HG02970 (cell line): Measurements from ENCODE around the gene KDM8.
"Not testable (repeated sequence)": the region's sequence is repeated elsewhere in the genome, so short reads cannot be mapped to it uniquely, and the experiment has no call there.

Source experiments
- ATAC-seq: cut with Tn5 transposase; IDR thresholded peaks from one replicate; pipeline ENCODE4 v1.9.1; 2021; ENCODE audit warnings: mild to moderate bottlenecking, moderate library complexity, moderate number of reproducible peaks; ENCODE audit not compliant: unreplicated experiment, low FRiP score

The KDM8 gene

GRCh38 chr16:27190316-27190871, 12.9 kb upstream of the KDM8 start:
- no peak for ATAC-seq

DNA sequence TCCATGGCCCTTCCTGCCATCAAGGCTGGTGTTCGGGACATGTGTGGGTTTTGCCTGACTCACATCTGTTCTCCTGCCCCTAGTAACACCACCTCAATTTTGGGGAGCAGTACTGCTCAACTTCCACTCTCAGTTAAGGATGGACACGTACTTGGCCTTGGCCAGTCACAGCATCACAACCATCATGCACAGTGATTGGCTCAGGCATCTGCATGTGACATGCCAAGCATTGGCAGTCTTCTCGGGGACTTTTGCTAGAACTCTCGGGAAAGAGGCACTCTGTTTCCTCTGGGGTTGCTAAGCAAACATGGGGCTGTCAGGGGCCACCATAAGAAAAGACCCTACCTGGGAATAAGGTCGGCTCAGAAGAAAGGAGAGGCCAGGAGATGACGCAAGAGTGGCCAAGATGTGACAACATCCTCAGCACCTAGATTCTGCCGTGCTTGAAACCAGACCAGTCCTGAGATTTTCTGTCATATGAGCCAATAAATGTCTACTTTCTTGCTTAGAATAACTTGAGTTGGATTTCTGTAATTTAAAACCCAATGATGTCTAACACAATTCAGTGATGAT, 11.9 kb upstream of the KDM8 start:
- no peak for ATAC-seq

- ATAC-seq = no peak
Observed at GRCh38 chr16:27193300-27193990, 9.9 kb upstream of the KDM8 start.

DNA sequence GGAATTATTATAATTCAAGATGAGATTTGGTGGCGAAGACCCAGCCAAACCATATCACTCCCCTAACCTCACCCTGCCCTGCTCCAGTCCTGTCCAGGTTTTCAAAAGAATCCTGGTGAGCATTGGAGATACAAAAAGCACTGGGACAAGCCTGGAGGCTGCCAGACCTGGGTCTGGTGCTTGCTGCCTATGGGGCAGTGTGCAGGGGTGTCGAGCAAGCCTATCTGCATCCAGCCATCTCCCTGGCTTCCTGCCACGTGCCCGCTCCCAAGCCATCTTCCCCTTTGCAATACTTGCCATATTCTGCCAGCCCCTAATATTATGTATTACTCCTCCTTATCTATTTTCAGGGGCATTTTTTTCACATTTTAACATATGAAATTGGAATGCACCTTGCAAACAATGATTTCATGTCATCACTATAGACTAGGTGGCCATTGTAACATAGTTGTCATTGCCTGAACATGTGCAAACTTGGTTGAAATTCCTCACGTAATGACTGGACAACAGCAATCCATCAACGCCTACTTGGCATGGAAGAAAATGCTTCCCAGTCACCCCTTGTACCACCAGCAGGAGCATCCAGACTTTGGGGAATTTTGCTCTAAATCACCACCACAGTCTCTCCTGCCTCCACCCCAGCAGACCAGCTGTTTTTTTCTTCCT, 8.1 kb upstream of the KDM8 start:
- ATAC-seq = no peak

- no peak for ATAC-seq
Observed at GRCh38 chr16:27195941-27196595, 7.3 kb upstream of the KDM8 start.

GRCh38 chr16:27197004-27197403, 6.3 kb upstream of the KDM8 start:
- no peak for ATAC-seq

DNA sequence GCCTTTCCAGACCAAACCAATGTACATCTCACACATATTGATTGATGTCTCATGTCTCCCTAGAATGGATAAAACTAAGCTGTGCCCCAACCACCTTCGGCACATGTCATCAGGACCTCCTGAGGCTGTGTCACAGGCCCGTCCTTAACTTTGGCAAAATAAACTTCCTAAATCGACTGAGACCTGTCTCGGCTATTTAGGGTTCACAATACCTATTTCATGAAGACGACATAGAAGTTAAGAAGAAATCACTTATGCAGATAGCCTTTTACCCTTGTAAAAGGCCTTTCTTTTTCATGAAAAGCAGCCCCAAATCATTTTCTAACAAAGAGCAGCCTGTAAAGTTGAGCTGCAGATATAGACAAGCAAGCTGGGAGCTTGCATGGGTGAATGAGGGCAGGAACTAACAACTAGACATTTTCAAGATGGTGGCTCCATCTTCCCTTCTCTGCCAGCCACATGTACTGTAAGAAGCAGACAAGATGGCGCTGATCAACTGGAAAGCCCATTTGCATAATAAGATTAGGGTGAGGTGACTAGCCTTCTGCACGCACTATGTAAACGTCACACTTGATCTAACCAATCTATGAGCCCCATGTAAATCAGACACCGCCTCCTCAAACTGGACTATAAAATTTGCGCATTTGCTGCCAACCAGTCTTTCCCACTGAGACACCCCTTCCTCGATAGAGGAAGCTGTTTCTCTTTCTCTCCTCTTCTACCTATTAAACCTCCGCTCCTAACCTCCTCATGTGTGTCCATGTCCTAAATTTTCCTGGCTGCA, 4.7 kb upstream of the KDM8 start:
- no peak for ATAC-seq

GRCh38 chr16:27199235-27199586, 4.1 kb upstream of the KDM8 start:
- ATAC-seq = no peak

DNA sequence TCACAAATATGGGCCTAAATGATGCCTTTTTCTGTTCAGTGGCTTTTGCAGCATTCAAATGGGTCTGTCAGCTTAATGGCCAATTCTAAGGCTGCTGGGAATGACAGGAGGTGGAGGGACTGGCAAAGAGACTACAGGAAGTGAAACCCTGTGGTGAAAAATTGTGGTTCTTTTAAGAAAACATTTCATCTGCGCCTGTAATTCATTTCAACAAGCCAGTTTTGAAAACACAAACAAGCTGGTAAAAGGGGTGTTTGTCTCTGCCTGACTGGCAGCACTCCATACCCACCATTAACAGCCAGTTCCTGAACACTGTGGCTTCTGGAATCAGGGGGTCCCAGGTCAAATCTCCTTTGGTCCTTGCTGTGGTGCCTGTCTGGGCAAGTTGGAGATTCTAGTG, 3.6 kb upstream of the KDM8 start:
- ATAC-seq = no peak

GRCh38 chr16:27200914-27201313, 2.4 kb upstream of the KDM8 start:
- ATAC-seq = not testable (repeated sequence)

DNA sequence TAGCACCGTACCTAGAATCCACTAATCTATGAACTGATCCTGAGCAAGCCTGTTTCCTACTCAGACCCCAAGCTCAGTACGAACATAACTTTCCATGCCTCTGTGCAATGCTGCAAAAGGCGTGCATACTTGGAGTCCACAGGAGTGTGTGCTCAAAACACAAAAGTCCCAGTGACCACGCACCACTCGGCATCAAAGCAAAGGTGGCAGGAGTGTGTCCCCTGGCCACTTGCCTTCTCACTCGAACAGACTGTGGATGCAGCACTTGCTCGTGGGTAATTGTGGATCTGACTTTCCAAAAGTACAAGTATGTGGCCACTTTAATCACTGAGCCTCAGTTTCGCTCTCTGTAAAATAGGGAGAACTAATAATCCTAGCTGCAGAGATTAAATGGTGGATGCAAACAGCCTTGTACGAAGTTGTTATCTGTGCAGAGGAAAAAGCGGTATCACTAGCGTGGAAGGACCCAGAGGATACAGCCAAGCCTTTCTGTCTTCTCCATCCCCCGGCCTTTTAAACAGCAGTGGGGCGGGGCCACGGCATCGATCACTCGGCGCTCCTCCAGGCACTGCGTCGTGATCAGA, 311 bp upstream of the KDM8 start:
- peak; percentile 65 for ATAC-seq

- no peak for ATAC-seq
Observed at GRCh38 chr16:27204312-27204915, 1.1 kb downstream of the KDM8 start.

GRCh38 chr16:27205423-27206065, 2.2 kb downstream of the KDM8 start:
- no peak for ATAC-seq

DNA sequence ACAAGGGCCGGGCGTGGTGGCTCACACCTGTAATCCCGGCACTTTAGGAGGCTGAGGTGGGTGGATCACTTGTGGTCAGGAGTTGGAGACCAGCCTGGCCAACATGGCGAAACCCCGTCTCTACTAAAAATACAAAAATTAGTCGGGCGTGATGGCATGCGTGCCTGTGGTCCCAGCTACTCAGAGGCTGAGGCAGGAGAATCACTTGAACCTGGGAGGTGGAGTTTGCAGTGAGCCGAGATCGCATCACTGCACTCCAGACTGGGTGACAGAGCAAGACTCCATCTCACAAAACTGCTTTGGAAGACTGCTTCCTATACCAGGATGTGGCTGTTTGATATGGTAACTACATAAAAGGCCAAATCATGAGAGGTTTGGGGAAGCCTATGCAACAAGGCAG, 3.8 kb downstream of the KDM8 start:
- ATAC-seq = not testable (repeated sequence)

DNA sequence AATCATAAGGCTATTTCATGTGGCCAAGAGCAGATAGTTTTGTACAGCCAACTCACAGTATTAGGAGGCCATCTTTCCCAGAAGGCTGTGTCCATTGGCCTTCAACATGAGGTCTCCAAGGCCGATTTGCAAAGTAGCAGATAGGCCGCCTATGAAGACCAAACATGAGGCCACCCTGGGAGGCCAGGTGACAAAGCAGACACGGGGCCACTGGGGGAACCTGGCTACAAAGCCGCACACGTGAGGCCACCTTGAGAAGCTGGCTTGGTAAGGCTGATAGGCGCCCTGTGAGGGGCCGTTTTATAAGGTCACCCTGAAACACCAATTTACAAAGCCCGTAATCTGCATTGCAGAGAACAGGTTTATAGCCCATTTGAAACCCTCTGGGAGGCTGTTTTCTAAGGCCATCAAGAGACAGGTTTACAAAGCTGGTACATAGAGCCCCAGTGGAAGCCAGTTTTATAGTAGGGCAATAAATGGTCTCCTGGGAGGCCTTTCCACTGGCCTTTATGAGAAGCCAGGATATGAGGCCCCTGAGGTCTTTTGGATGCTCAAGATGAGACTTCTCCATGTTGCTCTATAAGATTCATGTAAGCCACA, 4.9 kb downstream of the KDM8 start:
- ATAC-seq = no peak

GRCh38 chr16:27208796-27209195, 5.5 kb downstream of the KDM8 start:
- ATAC-seq = no peak

- ATAC-seq = no peak
Observed at GRCh38 chr16:27209591-27209990, 6.3 kb downstream of the KDM8 start.

- ATAC-seq = no peak
Observed at GRCh38 chr16:27210174-27210573, 6.8 kb downstream of the KDM8 start.

DNA sequence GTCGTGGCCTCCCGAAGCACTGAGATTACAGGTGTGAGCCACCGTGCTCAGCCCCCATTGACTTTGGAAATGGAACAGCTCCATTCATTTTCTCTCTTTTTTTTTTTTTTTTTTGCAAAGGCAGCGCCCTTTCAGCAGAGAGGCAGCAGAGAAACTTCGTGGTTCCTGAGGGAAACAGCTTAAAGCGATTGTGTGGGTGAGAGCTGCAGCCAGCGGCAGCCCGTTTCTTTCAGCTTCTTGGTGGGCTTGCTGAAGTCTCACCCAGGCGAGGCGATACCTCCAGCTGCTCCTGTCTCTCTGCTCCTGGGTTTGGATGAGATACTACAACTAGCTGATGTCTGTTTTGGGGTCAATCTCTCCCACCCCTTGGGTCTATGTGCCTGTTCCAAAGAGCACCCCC, 7.7 kb downstream of the KDM8 start:
- ATAC-seq = no peak
